MCF 10A (cell line): Measurements from ENCODE around the gene HAGH. TPM values are rescaled to one million over a fixed set of nuclear protein-coding genes. Genes with fewer than 3 reads are reported as not detected.

Experiments used
- BruUV-seq: library from RNA; stranded (reverse); fragments of 400-500 nt; replicated peaks from 2 replicates; lab custom pipeline; 2021; lab: Mats Ljungman, UMichigan
- CTCF ChIA-PET: fragments of 300-600 bp; sonication (Branson Sonifier 250); formaldehyde crosslinking; extraction: SDS; loops from one replicate; lab custom pipeline; 2021; ENCODE audit warnings: antibody characterized with exemption, inconsistent platforms; lab: Yijun Ruan, JAX
- POLR2A ChIA-PET: fragments of 300-600, 350-650 bp; sonication (Branson Sonifier 250); formaldehyde crosslinking; extraction: SDS; loops from one replicate; lab custom pipeline; 2020; ENCODE audit warnings: antibody characterized with exemption, inconsistent platforms; lab: Yijun Ruan, JAX
- DNase-seq: peaks from one replicate; pipeline ENCODE4 v3.0.0-alpha.2; 2018; ENCODE audit not compliant: unreplicated experiment
- H3K27ac Mint-ChIP-seq: one replicate; pipeline ENCODE4 v1.8.0; 2022; ENCODE audit warnings: mild to moderate bottlenecking, low read depth, mixed read lengths; ENCODE audit not compliant: unreplicated experiment
- H3K27me3 Mint-ChIP-seq: one replicate; pipeline ENCODE4 v1.8.0; 2022; ENCODE audit warnings: mixed read lengths; ENCODE audit not compliant: insufficient read depth, unreplicated experiment
- H3K36me3 Mint-ChIP-seq: one replicate; pipeline ENCODE4 v1.8.0; 2022; ENCODE audit warnings: mild to moderate bottlenecking, moderate library complexity, mixed read lengths; ENCODE audit not compliant: insufficient read depth, unreplicated experiment
- H3K4me1 Mint-ChIP-seq: one replicate; pipeline ENCODE4 v1.8.0; 2022; ENCODE audit warnings: mixed read lengths; ENCODE audit not compliant: insufficient read depth, unreplicated experiment
- H3K4me3 Mint-ChIP-seq: one replicate; pipeline ENCODE4 v1.8.0; 2022; ENCODE audit warnings: mild to moderate bottlenecking, moderate library complexity, mixed read lengths; ENCODE audit not compliant: unreplicated experiment
- H3K9me3 Mint-ChIP-seq: one replicate; pipeline ENCODE4 v1.8.0; 2022; ENCODE audit warnings: mixed read lengths; ENCODE audit not compliant: unreplicated experiment
- intact Hi-C: fragments of 100-400 bp; cut with micrococcal nuclease; formaldehyde crosslinking; loops from 2 replicates; pipeline ENCODE4 v1.14.1; 2022
- total RNA-seq: library from RNA; stranded (reverse); gene quantifications from 2 replicates; pipeline ENCODE4 v1.2.3, GENCODE V29; 2022
- TF ChIP-seq, protein P1 (sequence below): fragments of 200-600 bp; IDR thresholded peaks from one replicate; pipeline ENCODE4 v1.8.0; 2022; ENCODE audit warnings: antibody characterized with exemption, mild to moderate bottlenecking; ENCODE audit not compliant: unreplicated experiment

Gene HAGH
- total RNA-seq, 1 experiment from 2014 or later, result 44.5 TPM

DNA sequence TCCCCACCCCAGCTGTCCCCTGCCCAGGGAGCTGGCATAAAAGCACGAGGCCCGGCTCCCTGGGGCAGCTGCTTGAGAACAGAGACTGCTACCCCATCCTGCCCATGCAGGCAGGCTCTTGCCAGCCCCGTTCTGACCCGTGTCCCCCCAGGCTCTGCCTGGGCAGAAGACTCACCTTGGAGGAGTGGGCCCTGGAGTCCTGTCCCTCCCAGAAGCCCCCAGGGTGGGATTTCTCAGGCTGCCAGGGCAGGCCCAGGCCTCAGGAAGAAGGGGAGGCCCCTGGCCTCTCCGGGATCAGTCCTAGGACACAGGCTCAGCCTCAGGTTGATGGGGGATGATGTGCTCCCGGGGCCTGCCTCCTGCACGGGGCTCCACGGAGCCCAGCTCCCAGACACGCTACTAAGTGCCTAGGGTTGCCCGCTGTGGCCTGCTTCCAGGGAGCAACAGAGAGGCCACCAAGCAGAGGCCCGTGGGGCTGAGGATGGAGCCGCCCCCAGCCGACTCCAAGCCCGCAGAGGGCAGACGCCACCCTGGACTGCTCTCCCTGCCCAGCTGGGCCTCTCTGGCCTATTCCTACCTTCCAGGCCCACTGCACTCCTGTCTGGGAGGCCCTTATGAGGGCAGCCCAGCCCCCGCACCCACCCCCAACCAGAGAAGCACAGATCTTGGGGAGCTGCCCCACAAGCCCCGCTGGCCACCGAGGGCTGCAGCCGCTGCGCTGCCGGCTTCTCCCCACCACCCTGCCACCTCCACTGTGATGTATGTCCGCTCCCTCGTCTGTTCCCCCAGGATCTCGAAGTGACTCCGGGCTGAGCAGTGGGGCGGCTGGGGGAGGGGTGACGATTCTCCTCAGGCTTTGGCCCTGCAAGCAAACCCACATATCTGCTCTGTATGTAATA is 57.0 kb downstream of the HAGH start:
- no TSS peak for BruUV-seq
- no peaks in the 10 kb centered on the region for H3K9me3 Mint-ChIP-seq
- no peak for DNase-seq
- H3K27ac Mint-ChIP-seq, result peak overlapping the region; percentile 66
- no peaks in the 10 kb centered on the region for H3K27me3 Mint-ChIP-seq
- TF ChIP-seq, protein P1, sequence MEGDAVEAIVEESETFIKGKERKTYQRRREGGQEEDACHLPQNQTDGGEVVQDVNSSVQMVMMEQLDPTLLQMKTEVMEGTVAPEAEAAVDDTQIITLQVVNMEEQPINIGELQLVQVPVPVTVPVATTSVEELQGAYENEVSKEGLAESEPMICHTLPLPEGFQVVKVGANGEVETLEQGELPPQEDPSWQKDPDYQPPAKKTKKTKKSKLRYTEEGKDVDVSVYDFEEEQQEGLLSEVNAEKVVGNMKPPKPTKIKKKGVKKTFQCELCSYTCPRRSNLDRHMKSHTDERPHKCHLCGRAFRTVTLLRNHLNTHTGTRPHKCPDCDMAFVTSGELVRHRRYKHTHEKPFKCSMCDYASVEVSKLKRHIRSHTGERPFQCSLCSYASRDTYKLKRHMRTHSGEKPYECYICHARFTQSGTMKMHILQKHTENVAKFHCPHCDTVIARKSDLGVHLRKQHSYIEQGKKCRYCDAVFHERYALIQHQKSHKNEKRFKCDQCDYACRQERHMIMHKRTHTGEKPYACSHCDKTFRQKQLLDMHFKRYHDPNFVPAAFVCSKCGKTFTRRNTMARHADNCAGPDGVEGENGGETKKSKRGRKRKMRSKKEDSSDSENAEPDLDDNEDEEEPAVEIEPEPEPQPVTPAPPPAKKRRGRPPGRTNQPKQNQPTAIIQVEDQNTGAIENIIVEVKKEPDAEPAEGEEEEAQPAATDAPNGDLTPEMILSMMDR, result no peak
- POLR2A ChIA-PET, result interaction anchor here (0.7 to 7.7 kb wide), 11 partner anchors 12 to 190 kb away, joined by 3 to 137 read pairs (median 18); partner anchors contain the start of genes JPT2, MAPK8IP3, NDUFB10 and NUBP2
- intact Hi-C loops, result loop anchor here (2.0 kb wide), 1 partner anchor 25 kb away; no protein-coding TSS in a partner anchor
- H3K36me3 Mint-ChIP-seq, result peaks cover 68% of the 10 kb centered on the region
- peak overlapping the region; percentile 80 for H3K4me3 Mint-ChIP-seq
- CTCF ChIA-PET, result interaction anchor here (0.6 to 1.0 kb wide), 2 partner anchors 24 to 62 kb away, joined by 3 to 4 read pairs; no protein-coding TSS in a partner anchor
- peaks cover 7% of the 10 kb centered on the region for H3K4me1 Mint-ChIP-seq

DNA sequence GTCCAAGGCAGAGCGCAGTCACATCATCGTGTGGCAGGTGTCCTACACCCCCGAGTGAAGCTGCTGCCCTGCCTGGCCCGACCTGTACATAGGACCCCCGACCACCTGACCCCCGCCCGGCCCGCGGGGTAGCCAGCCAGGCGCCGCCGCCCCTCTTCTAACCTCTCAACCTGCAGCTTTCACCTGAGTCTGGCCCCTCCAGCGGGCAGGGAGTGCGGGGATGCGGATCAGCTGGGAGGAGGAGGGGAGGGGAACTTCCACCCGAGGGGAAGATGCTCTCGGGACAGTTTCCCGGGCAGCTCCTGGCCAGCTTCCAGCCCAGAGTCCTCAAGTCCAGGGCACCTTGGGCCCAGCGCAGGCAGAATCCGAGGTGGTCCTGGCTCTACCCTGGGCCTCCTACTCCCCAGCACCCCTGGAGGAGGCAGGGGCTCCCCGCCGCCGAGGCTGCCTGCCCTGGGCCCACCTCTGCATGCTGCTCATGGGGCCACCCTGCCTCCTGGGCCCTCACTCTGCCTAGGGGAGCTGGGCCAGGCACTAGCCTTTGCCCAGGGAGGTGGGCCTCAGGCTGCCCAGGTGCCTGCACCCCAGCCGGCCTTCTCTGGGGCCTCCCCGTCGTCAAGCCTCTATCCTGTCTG is 57.7 kb downstream of the HAGH start:
- intact Hi-C loops, result no loop called here
- Mint-ChIP-seq H3K4me3 (no peak overlapping the region), H3K27me3 (no peaks in the 10 kb centered on the region), H3K27ac (no peak overlapping the region), H3K36me3 (peaks cover 74% of the 10 kb centered on the region), H3K4me1 (peaks cover 7% of the 10 kb centered on the region), H3K9me3 (no peaks in the 10 kb centered on the region)
- POLR2A ChIA-PET, result interaction anchor here (0.6 to 7.7 kb wide), 6 partner anchors 13 to 348 kb away, joined by 3 to 137 read pairs (median 15); partner anchors contain the start of genes MAPK8IP3, NUBP2, SPSB3 and UQCC4
- no peak for DNase-seq
- CTCF ChIA-PET, result interaction anchor here (0.6 kb wide), 1 partner anchor 61 kb away, joined by 3 read pairs; no protein-coding TSS in a partner anchor
- TF ChIP-seq, protein P1, result no peak
- no TSS peak for BruUV-seq

DNA sequence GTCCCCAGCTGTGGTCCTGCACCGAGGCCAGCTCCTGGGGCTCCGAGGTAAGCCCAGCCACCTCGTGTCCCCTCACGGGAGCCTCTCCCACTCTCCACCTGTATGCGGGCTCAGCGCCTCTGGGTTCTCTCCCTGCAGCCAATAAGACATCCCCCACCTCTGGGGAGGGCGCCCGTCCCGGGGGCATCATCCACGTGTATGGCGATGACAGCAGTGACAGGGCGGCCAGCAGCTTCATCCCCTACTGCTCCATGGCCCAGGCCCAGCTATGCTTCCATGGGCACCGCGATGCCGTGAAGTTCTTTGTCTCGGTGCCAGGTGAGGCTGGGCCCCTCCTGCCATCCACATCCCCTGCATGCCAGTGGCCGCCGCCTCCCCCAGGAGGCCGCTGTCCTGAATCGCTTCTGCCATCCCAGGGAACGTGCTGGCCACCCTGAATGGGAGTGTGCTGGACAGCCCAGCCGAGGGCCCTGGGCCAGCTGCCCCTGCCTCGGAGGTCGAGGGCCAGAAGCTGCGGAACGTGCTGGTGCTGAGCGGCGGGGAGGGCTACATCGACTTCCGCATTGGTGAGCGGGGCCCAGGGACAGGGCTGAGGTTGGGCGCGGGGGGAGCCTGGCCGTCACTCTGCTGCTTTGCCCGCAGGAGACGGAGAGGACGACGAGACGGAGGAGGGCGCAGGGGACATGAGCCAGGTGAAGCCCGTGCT is 58.4 kb downstream of the HAGH start:
- intact Hi-C loops, result no loop called here
- POLR2A ChIA-PET, result interaction anchor here (0.6 to 7.7 kb wide), 4 partner anchors 13 to 348 kb away, joined by 3 to 137 read pairs (median 30); partner anchors contain the start of genes MAPK8IP3, NUBP2, SPSB3 and UQCC4
- TF ChIP-seq, protein P1, result no peak
- H3K4me1 Mint-ChIP-seq, result peaks cover 7% of the 10 kb centered on the region
- H3K36me3 Mint-ChIP-seq, result peaks cover 77% of the 10 kb centered on the region
- no peak for DNase-seq
- CTCF ChIA-PET, result interaction anchor here (0.9 kb wide), 1 partner anchor 13 kb away, joined by 3 read pairs; no protein-coding TSS in a partner anchor
- no peaks in the 10 kb centered on the region for H3K27me3 Mint-ChIP-seq
- no peak overlapping the region for H3K27ac Mint-ChIP-seq
- no peaks in the 10 kb centered on the region for H3K9me3 Mint-ChIP-seq
- TSS peak; percentile 9 for BruUV-seq
- no peak overlapping the region for H3K4me3 Mint-ChIP-seq
